Middle frontal gyrus (tissue), 1 donor: ENCODE data around the gene FSTL4.

ENCODE experiments used
- DNase-seq: peaks from one replicate; pipeline ENCODE4 v3.0.0-alpha.2; 2015; ENCODE audit warnings: low spot score; ENCODE audit errors: extremely low spot score

The FSTL4 gene

GRCh38 chr5:133430095-133430494 lies 182.2 kb downstream of the FSTL4 start:
- no peak for DNase-seq

GRCh38 chr5:133429046-133429445 lies 183.3 kb downstream of the FSTL4 start:
- DNase-seq = no peak

GRCh38 chr5:133428072-133428660 lies 184.2 kb downstream of the FSTL4 start:
- DNase-seq = no peak

- no peak for DNase-seq
Measured at GRCh38 chr5:133427121-133427777, 185.1 kb downstream of the FSTL4 start.

GRCh38 chr5:133426264-133426663 lies 186.1 kb downstream of the FSTL4 start:
- DNase-seq = no peak

- DNase-seq = no peak
Measured at GRCh38 chr5:133425764-133426163, 186.6 kb downstream of the FSTL4 start.

GRCh38 chr5:133425222-133425621 lies 187.1 kb downstream of the FSTL4 start:
- no peak for DNase-seq

- no peak for DNase-seq
Measured at GRCh38 chr5:133423618-133424282, 188.6 kb downstream of the FSTL4 start.

- no peak for DNase-seq
Measured at GRCh38 chr5:133423011-133423617, 189.2 kb downstream of the FSTL4 start.

GRCh38 chr5:133421806-133422205 lies 190.5 kb downstream of the FSTL4 start:
- DNase-seq = no peak

- DNase-seq = no peak
Measured at GRCh38 chr5:133421394-133421793, 190.9 kb downstream of the FSTL4 start.

- DNase-seq = no peak
Measured at GRCh38 chr5:133420440-133421301, 191.7 kb downstream of the FSTL4 start.

GRCh38 chr5:133415906-133416305 lies 196.4 kb downstream of the FSTL4 start:
- no peak for DNase-seq

GRCh38 chr5:133415506-133415905 lies 196.8 kb downstream of the FSTL4 start:
- DNase-seq = no peak

- no peak for DNase-seq
Measured at GRCh38 chr5:133412661-133413060, 199.7 kb downstream of the FSTL4 start.

- no peak for DNase-seq
Measured at GRCh38 chr5:133410335-133410828, 202.0 kb downstream of the FSTL4 start.

GRCh38 chr5:133409210-133409674 lies 203.1 kb downstream of the FSTL4 start:
- no peak for DNase-seq

- DNase-seq = no peak
Measured at GRCh38 chr5:133408322-133408721, 204.0 kb downstream of the FSTL4 start.

- no peak for DNase-seq
Measured at GRCh38 chr5:133406977-133407632, 205.2 kb downstream of the FSTL4 start.

- DNase-seq = no peak
Measured at GRCh38 chr5:133406208-133406976, 205.9 kb downstream of the FSTL4 start.
